Activated CD8-positive, alpha-beta memory T cell treated with anti-CD3 and anti-CD28 coated beads for 48 hours (primary cell): ENCODE measurements around the gene F11R.
A peak's percentile ranks its signal among the peaks of the same experiment; 100 is the strongest.
"Not testable (repeated sequence)": the region's sequence is repeated elsewhere in the genome, so short reads cannot be mapped to it uniquely, and the experiment has no call there.

ENCODE experiments used
- DNase-seq, 3 experiments: peaks; one replicate each; pipeline ENCODE4 v3.0.0-alpha.2; 2020; ENCODE audit warnings: low read depth in 2 of 3, low spot score in 2 of 3

Gene F11R

DNA sequence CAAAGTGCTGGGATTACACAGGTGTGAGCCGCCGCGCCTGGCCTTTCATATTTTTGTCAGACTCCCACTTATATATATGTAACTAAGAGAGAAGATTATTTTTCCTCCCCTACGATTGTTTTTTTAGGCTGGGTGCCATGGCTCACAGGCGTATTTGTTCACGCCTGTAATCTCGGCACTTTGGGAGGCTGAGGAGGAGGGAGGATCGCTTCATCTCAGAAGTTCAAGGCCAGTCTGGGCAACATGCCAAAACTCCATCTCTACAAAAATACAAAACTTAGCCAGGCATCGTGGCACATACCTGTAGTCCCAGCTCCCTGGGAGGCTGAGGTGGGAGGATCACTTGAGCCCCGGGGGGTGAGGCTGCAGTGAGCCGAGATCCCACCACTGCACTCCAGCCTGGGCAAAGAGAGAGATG is 42.4 kb downstream of the F11R start:
- DNase-seq: no peak

DNA sequence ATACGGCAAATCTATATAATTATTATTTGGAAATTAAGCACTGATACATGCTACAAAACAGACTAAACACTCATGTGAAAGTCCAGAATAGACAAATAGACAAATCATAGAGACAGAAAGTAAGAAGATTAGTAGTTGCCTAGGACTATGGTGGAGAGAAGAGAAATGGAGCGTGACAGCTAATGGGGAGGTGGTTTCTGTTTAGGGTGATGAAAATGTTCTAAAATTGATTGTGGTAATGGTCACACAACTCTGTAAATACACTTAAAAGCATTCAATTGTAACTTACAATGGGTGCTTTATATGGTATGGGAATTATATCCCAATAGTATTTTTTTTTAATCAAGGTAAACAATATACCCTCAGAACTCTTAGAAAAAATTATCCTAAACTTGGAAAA is 45.9 kb downstream of the F11R start:
- DNase-seq: no peak

DNA sequence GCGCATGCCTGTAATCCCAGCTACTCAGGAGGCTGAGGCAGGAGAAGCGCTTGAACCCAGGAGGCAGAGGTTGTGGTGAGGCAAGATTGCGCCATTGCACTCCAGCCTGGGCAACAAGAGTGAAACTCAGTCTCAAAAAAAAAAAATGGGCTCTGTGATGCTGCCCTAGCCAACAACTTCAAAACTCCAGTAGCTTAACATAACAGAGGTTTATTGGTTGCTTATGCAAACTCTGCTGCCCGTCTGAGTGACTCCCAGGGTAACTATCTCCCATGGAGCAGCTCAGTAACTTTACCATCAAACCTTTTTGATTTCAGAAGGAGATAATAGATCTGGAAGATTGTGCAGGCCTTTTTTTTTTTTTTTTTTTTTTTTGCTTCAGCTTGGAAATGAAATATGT is 47.5 kb downstream of the F11R start:
- no peak for DNase-seq

DNA sequence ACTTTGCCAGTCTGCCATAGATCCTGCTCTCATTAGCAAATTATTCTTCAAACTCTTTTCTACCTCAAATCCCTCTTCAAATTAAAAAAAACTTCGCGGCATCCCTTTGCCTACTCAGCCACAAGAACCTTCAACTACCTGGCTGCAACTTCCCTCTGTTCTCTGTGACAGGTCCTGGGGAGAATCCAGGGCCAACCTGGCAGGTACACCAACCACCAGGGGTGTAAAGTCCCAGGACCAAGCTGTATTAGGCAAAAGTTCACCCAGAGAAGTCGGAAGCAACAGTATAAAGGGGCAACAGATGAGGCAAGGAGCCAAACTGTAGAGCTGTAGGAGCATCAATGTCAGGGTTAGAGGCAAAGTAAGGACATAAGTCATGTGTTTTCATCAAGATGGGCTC is 48.0 kb downstream of the F11R start:
- no peak for DNase-seq

DNA sequence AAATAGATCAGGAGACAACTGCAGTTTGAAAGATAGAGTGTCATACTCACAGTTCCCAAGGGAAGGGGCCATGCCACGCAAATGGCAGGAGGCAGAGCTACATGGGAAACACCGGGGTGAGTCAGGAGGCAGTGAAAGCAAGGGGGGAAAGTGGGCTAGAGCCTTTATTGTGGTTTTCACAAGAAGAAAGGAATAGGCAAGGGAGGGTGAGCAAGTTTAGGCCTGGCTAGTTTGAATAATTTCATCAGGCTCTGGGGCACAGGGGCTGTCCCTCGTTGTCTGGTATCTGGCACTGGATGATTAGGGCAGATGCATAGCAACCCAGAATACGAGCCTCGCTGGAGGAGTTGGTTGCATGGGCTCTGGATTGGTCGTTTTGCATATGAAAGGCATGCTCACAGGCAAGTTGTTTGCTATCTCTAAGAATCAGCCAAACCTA is 49.3 kb downstream of the F11R start:
- DNase-seq: no peak

DNA sequence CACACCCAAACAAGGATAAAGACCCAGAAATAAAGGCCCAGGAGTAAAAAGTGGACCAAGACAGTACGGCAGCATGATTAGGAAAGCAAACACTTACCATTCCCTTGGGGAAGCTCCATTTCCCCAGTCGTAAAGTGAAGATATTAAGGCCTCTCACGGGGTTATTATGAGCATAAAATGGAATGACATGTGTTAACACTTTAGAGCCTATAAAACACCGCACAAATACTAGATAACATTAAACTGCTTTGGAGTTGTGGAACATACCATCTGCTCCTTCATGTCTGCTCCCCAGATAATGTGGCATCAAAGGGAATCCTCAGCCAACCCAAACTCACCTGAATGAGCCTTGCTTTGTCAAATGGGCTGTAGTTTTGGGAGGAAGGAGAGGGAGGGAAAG is 57.4 kb downstream of the F11R start:
- no peak for DNase-seq

DNA sequence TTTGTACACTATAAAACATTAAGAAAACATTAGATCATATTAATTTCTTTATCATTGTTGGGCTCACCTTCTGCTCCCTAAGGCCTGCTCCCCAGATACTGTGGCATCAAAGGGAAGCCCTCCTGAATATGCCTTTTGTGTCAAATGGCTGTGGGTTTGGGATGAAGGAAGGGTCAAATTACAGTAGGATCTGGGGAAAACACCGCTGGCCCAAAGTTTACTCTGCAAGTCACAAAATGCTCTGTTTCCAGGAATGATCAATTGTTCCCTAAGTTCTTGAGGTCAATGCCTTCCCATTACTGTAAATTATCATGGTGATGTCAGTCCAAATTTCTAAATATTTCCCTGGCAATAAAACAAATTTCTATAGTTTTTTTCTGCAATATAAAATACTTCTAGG is 59.5 kb downstream of the F11R start:
- no peak for DNase-seq

DNA sequence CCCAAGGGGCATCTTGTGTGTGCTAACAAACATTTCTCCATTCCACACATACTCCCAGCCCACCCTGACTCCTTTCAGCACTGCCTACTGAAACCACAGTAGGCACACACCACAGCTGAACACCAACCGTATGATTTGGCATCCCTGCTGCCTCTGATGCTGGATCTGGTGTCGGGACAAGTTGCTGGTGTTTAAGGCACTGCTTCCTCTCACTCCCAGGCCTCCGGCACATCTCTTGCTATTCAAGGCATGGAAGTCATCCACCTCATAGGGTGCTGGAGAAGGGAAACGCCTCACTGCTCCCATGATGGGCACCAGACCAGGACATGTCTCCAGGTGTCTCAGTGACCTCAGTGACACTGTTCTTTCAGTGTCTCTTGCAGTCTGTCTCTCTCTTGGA is 64.0 kb downstream of the F11R start:
- DNase-seq: no peak

DNA sequence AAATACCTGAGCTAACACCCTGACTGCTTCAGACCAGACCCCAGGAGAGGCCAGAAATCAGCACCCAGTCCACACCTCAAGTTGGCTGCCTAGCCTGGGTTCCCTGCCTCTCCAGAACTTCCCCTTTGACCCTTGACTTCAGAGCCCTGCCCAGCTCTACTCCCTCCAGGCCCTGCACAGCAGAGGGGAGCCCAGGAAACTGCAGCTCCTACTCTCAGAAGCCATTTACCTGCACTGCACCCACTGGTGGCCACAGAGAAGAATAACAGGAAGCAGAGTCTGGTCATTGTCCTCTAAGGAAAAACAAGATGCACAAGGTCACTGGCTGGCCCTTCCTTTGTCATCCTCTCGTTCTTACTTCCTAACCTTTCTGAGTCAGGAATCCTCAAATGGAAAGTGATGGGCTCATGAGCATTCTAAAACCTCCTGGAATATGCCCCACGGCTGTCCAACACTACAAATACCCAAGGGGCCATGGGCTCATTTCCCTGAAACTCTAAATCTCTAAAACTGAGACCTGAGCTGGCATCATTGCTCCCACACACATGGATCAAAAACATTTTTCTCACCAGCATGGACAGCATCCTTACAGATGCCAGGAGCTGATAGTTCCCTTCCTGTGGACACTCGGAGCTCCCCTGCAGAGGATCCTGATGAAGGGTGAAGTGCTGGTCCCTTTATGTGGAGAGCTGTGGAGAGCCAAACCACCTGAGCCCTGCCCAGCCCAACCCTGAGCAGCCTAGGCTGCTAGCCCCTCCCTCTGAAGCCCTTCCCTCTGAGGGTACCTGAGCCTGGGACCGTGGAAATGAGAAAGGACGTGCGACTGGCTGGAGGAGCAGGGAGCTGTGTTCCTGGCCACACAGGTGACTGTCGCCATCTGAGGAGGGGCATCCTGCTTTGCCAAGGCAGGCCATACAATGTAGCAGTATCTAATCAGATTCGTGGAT is 66.5 kb downstream of the F11R start, which contains the start of gene ITLN2:
Gene ITLN2 (minus strand): TSS at position 652 of the 947 bp plus-strand sequence. CDS start 68 bp downstream, at position 584.
- peak in 1 of 3 experiments; percentile 23 for DNase-seq

DNA sequence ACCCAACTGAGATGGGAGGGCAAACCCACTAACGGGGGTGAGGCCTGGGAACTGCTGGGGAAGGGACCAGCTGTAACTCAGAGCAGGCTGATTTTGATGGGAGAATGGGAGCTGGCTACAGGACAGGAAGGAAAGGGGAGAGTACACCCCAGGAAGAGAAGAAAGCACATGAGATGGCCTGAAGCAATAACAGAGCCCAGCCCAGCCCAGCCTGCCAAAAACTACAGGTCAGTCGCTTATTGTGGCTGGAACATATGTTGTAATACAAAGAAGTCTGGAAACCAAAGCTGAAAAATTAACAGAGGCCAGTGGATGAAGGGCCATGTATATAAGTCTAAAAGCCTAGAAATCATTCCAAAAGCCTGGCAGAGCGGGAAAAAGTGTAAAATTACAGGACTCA is 67.9 kb downstream of the F11R start:
- no peak for DNase-seq

DNA sequence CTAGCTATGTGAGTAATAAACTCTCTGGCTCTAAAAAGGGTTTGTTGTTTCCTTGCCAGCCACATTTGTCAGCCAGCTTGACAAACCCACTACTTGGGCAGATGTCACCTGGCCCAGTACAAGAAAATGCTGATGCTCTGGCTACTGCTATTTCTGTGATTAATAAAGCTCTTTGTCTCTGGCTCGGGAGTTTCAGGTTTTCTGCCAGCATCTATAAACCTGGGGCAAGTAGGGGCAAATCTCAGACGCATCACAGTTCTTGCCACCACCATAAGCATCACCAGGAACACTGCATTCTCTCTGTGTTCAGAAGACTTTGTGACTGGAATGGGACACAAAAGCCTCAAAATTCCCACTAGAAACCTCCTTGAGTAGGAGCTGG is 68.8 kb downstream of the F11R start:
- no peak for DNase-seq

DNA sequence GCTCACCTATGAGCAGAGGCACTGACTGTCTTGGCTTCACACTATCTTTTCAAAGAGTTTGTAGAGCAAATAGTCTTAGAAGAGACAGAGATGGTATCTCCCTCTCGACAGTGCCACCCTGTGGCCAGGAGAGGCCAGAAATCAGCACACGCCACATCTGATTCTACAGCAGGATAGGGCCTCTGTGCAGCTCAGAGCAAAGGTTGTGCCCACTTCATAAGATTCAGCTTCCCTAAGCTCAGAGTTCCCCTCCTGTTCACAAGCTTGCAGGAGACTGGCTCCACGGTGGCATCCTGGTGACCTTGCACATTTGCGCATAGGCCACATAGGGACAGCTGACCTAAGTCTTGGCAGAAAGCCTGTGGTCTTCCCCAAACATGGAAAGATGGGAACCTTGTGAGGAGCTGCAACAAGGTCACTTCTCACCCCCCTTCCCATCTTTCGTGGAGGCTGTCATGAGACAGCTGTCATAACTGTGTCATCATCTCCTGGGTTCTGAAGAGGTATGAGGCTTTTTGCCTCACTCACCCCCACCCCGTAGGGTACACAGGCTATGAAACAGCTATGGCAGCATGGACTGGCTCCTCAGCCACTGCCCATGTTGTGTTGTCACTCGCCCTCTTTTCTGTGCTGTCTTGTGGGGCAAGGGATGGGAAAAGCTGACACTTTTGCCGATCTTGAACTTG is 69.4 kb downstream of the F11R start:
- DNase-seq: peak in 2 of 3 experiments; percentile 21 to 36

DNA sequence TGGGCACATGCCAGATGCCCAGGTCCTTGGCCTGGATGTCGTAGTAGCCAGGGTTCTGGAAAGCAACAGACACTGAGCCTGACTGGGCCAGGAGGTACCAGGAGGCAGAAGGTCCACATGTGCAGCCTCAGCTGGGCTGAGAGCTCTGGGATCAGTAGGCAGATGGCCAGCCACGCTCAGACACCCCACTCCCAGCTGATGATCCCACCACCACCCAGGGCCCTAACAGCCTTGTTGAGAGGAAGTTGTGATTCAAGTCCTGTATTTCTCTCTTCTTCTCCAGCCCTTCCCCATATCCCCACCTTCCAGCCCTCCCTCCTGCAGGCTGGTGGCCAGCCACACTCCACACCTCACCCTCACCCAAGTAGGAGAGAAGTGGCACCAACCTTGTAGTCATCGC is 70.3 kb downstream of the F11R start:
- DNase-seq: no peak

DNA sequence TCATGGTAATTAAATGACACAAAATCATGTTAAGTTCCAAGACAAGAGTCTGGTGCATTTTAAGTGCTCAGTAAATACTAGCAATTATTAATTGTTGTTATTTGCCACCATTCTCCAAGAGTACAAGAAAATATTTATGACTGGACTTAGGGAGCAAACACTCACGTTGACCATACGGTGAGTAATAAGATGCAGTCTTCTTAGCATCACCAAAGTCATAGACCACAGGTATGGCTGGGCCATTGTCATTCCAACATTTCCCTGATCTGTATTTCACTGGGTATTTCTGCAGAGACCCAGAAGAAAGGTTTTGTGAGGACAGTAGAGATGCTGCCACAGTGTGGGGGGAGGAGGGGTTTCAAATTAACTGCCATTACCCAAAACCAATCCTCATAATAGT is 71.1 kb downstream of the F11R start:
- DNase-seq: no peak

DNA sequence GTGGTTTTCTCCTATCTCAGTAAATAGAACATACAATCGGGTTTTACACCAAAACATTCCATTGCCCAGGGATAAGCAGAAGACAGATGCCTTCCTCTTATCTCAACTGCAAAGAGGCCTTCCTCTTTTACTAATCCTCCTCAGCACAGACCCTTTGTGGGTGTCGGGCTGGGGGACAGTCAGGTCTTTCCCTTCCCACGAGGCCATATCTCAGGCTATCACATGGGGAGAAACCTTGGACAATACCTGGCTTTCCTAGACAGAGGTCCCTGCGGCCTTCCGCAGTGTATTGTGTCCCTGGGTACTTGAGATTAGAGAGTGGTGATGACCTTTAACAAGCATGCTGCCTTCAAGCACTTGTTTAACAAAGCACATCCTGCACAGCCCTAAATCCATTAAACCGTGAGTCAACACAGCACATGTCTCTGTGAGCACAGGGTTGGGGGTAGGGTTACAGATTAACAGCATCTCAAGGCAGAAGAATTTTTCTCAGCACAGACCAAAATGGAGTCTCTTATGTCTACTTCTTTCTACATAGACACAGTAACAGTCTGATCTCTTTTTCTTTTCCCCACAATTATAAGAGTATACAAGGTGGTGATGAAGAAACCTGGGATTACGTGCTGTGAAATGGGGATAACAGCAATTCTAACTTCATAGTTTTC is 71.6 kb downstream of the F11R start:
- not testable (repeated sequence) for DNase-seq

DNA sequence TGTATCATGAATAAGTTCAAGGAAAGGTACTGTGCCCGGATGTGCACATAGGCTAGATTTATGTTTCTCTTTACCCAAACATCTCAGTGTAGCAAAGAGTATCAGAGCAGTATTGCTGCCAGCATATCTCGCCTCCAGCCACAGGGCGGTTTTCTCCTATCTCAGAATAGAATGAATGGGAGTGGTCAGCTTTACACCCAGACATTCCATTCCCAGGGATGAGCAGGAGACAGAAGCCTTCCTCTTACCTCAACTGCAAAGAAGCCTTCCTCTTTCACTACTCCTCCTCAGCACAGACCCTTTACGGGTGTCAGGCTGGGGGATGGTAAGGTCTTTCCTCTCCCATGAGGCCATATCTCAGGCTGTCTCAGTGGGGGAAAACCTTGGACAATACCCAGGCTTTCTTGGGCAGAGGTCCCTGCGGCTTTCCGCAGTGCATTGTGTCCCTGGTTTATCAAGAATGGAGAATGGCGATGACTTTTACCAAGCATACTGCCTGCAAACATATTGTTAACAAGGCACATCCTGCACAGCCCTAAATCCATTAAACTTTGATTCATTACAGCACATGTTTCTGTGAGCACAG is 73.7 kb downstream of the F11R start:
- not testable (repeated sequence) for DNase-seq

DNA sequence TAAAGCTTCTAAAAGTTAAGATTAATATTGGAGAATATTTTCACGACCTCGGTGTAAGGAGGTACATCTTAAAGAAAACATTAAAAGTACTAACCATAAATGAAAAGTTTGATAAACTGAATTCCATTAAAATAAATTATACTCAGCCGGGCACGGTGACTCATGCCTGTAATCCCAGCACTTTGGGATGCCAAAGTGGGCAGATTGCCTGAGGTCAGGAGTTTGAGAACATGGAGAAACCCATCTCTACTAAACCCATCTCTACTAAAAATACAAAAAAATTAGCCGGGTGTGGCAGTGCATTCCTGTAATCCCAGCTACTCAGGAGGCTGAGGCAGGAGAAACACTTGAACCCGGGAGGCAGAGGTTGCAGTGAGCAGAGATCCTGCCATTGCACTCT is 75.1 kb downstream of the F11R start:
- DNase-seq: not testable (repeated sequence)
